Nephron progenitor cell (in vitro differentiated cells): ENCODE data around the gene FRMD4B.

Experiments used
- DNase-seq: peaks from one replicate; pipeline ENCODE4 v3.0.0; 2021
- H3K27ac Mint-ChIP-seq: 2 replicates; pipeline ENCODE4 v1.8.0; 2021; ENCODE audit warnings: mild to moderate bottlenecking, moderate library complexity, mixed read lengths
- H3K27me3 Mint-ChIP-seq: 2 replicates; pipeline ENCODE4 v1.8.0; 2021; ENCODE audit warnings: mild to moderate bottlenecking, low read depth, mixed read lengths; ENCODE audit not compliant: poor library complexity
- H3K36me3 Mint-ChIP-seq: 2 replicates; pipeline ENCODE4 v1.8.0; 2021; ENCODE audit warnings: low read depth, mixed read lengths
- H3K4me1 Mint-ChIP-seq: 2 replicates; pipeline ENCODE4 v1.8.0; 2021; ENCODE audit warnings: mixed read lengths
- H3K4me3 Mint-ChIP-seq: 2 replicates; pipeline ENCODE4 v1.8.0; 2021; ENCODE audit warnings: mild to moderate bottlenecking, moderate library complexity, mixed read lengths
- H3K9me3 Mint-ChIP-seq: 2 replicates; pipeline ENCODE4 v1.8.0; 2021; ENCODE audit warnings: mild to moderate bottlenecking, moderate library complexity, mixed read lengths
- CTCF ChIP-seq: fragments of 200-600 bp; sonication (generic); IDR thresholded peaks from 2 replicates; pipeline ENCODE4 v1.5.0; 2021; ENCODE audit warnings: antibody characterized with exemption

Gene FRMD4B

GRCh38 chr3:69378112-69378802 lies 7.6 kb downstream of the FRMD4B start:
- Mint-ChIP-seq H3K36me3 (no peaks in the 10 kb centered on the region), H3K9me3 (no peaks in the 10 kb centered on the region), H3K4me3 (no peak overlapping the region), H3K4me1 (no peaks in the 10 kb centered on the region), H3K27ac (no peak overlapping the region), H3K27me3 (peaks cover 23% of the 10 kb centered on the region)
- no peak for DNase-seq
- TF ChIP-seq CTCF = no peak

GRCh38 chr3:69377262-69377661 lies 8.6 kb downstream of the FRMD4B start:
- H3K4me3 Mint-ChIP-seq = no peak overlapping the region
- DNase-seq = no peak
- no peak overlapping the region for H3K27ac Mint-ChIP-seq
- H3K9me3 Mint-ChIP-seq = no peaks in the 10 kb centered on the region
- H3K36me3 Mint-ChIP-seq = no peaks in the 10 kb centered on the region
- peaks cover 23% of the 10 kb centered on the region for H3K27me3 Mint-ChIP-seq
- TF ChIP-seq CTCF = no peak
- no peaks in the 10 kb centered on the region for H3K4me1 Mint-ChIP-seq

GRCh38 chr3:69376731-69377130 lies 9.2 kb downstream of the FRMD4B start:
- no peak for DNase-seq
- H3K36me3 Mint-ChIP-seq = no peaks in the 10 kb centered on the region
- H3K27me3 Mint-ChIP-seq = peaks cover 19% of the 10 kb centered on the region
- H3K4me3 Mint-ChIP-seq = no peak overlapping the region
- no peaks in the 10 kb centered on the region for H3K9me3 Mint-ChIP-seq
- no peaks in the 10 kb centered on the region for H3K4me1 Mint-ChIP-seq
- H3K27ac Mint-ChIP-seq = no peak overlapping the region
- TF ChIP-seq CTCF = no peak

- Mint-ChIP-seq H3K4me3 (no peak overlapping the region), H3K4me1 (no peaks in the 10 kb centered on the region), H3K9me3 (no peaks in the 10 kb centered on the region), H3K27ac (no peak overlapping the region), H3K27me3 (peaks cover 22% of the 10 kb centered on the region), H3K36me3 (no peaks in the 10 kb centered on the region)
- no peak for DNase-seq
- no peak for TF ChIP-seq CTCF
Measured at GRCh38 chr3:69371816-69372215, 14.1 kb downstream of the FRMD4B start.

GRCh38 chr3:69370901-69371301 lies 15.0 kb downstream of the FRMD4B start:
- H3K27me3 Mint-ChIP-seq = peaks cover 17% of the 10 kb centered on the region
- H3K36me3 Mint-ChIP-seq = no peaks in the 10 kb centered on the region
- no peak overlapping the region for H3K27ac Mint-ChIP-seq
- no peaks in the 10 kb centered on the region for H3K4me1 Mint-ChIP-seq
- H3K9me3 Mint-ChIP-seq = no peaks in the 10 kb centered on the region
- H3K4me3 Mint-ChIP-seq = no peak overlapping the region
- no peak for DNase-seq
- TF ChIP-seq CTCF = no peak

- no peak for TF ChIP-seq CTCF
- no peak for DNase-seq
- Mint-ChIP-seq H3K27ac (no peak overlapping the region), H3K27me3 (peaks cover 17% of the 10 kb centered on the region), H3K4me1 (no peaks in the 10 kb centered on the region), H3K4me3 (no peak overlapping the region), H3K36me3 (no peaks in the 10 kb centered on the region), H3K9me3 (no peaks in the 10 kb centered on the region)
Measured at GRCh38 chr3:69370156-69370883, 15.6 kb downstream of the FRMD4B start.
